HEK293 (cell line): ENCODE results near the gene GALNT2.

Source experiments
- CTCF ChIA-PET: fragments of 350-600 bp; formaldehyde crosslinking; extraction: SDS; loops from one replicate; lab custom pipeline; 2021; ENCODE audit warnings: antibody characterized with exemption; lab: Yijun Ruan, JAX
- POLR2A ChIA-PET: fragments of 300-600 bp; formaldehyde crosslinking; extraction: SDS; loops from one replicate; lab custom pipeline; 2020; ENCODE audit warnings: antibody characterized with exemption, inconsistent platforms; lab: Yijun Ruan, JAX
- H3K27ac ChIP-seq: fragments of 200-500 bp; sonication (Bioruptor generic); 2 replicates; pipeline ENCODE4 v1.5.1; 2014; ENCODE audit warnings: low read depth, low read length, control low read depth, inconsistent platforms; ENCODE audit errors: extremely low read depth
- H3K36me3 ChIP-seq, 2 experiments: fragments of 200-500 bp in 1 of 2; sonication (Bioruptor generic) in 1 of 2; 1 replicate in 1 of 2; 2 replicates in 1 of 2; pipeline ENCODE4 v1.5.1; 2014 to 2017; ENCODE audit warnings: inconsistent platforms in 2 of 2, low read length in 2 of 2; ENCODE audit not compliant: control insufficient read depth in 2 of 2, insufficient read depth in 1 of 2
- H3K4me1 ChIP-seq: fragments of 200-500 bp; sonication (Bioruptor generic); 2 replicates; pipeline ENCODE4 v1.5.1; 2014; ENCODE audit warnings: mild to moderate bottlenecking, low read length, inconsistent platforms; ENCODE audit not compliant: control insufficient read depth, insufficient read depth
- H3K4me3 ChIP-seq: 2 replicates; pipeline ENCODE4 v1.5.1; 2011; ENCODE audit warnings: low read depth, mild to moderate bottlenecking, control low read depth, low read length, moderate library complexity
- H3K9me3 ChIP-seq: fragments of 200-500 bp; sonication (Bioruptor generic); 2 replicates; pipeline ENCODE4 v1.5.1; 2014; ENCODE audit warnings: low read depth, low read length, inconsistent platforms; ENCODE audit not compliant: control insufficient read depth, insufficient read depth
- GFI1B ChIP-seq: fragments of 450-650 bp; formaldehyde crosslinking; IDR thresholded peaks from 2 replicates; pipeline ENCODE4 v1.5.1; 2016; ENCODE audit warnings: missing biosample characterization, missing genetic modification characterization
- KLF16 ChIP-seq: fragments of 450-650 bp; formaldehyde crosslinking; IDR thresholded peaks from 2 replicates; pipeline ENCODE4 v1.5.1; 2017; ENCODE audit warnings: missing biosample characterization, missing genetic modification characterization
- PRDM10 ChIP-seq: fragments of 450-650 bp; formaldehyde crosslinking; IDR thresholded peaks from 2 replicates; pipeline ENCODE4 v1.5.1; 2016; ENCODE audit warnings: missing biosample characterization, missing genetic modification characterization
- SCRT2 ChIP-seq: fragments of 450-650 bp; formaldehyde crosslinking; IDR thresholded peaks from 2 replicates; pipeline ENCODE4 v1.5.1; 2016; ENCODE audit warnings: missing biosample characterization, missing genetic modification characterization
- TRIM28 ChIP-seq: IDR thresholded peaks from 2 replicates; pipeline ENCODE4 v1.6.1; 2011; ENCODE audit warnings: low read length, control low read depth, borderline replicate concordance
- ZBTB21 ChIP-seq: fragments of 450-650 bp; formaldehyde crosslinking; IDR thresholded peaks from 2 replicates; pipeline ENCODE4 v1.5.1; 2017; ENCODE audit warnings: missing biosample characterization, missing genetic modification characterization
- ZBTB6 ChIP-seq: fragments of 450-650 bp; formaldehyde crosslinking; IDR thresholded peaks from 2 replicates; pipeline ENCODE4 v1.5.1; 2017; ENCODE audit warnings: missing biosample characterization, missing genetic modification characterization
- ZBTB8A ChIP-seq: fragments of 450-650 bp; formaldehyde crosslinking; IDR thresholded peaks from 2 replicates; pipeline ENCODE4 v1.5.1; 2016; ENCODE audit warnings: missing biosample characterization, missing genetic modification characterization
- ZFHX2 ChIP-seq: fragments of 450-650 bp; formaldehyde crosslinking; conservative IDR thresholded peaks from 2 replicates; pipeline ENCODE4 v1.5.1; 2016; ENCODE audit warnings: missing biosample characterization, missing genetic modification characterization
- ZFP3 ChIP-seq: fragments of 450-650 bp; formaldehyde crosslinking; IDR thresholded peaks from 2 replicates; pipeline ENCODE4 v1.5.1; 2016; ENCODE audit warnings: low read depth, missing biosample characterization, missing genetic modification characterization
- ZNF114 ChIP-seq: fragments of 450-650 bp; formaldehyde crosslinking; IDR thresholded peaks from 2 replicates; pipeline ENCODE4 v1.5.0; 2017; ENCODE audit warnings: missing biosample characterization, missing genetic modification characterization
- ZNF169 ChIP-seq: fragments of 450-650 bp; formaldehyde crosslinking; IDR thresholded peaks from 2 replicates; pipeline ENCODE4 v1.5.1; 2016; ENCODE audit warnings: missing biosample characterization, missing genetic modification characterization
- ZNF175 ChIP-seq: fragments of 450-650 bp; formaldehyde crosslinking; IDR thresholded peaks from 2 replicates; pipeline ENCODE4 v1.5.1; 2016; ENCODE audit warnings: missing biosample characterization, missing genetic modification characterization
- ZNF24 ChIP-seq: fragments of 450-650 bp; formaldehyde crosslinking; IDR thresholded peaks from 2 replicates; pipeline ENCODE4 v1.5.1; 2016; ENCODE audit warnings: missing biosample characterization, missing genetic modification characterization
- ZNF248 ChIP-seq: fragments of 450-650 bp; formaldehyde crosslinking; IDR thresholded peaks from 2 replicates; pipeline ENCODE4 v1.5.1; 2017; ENCODE audit warnings: missing biosample characterization, missing genetic modification characterization
- ZNF26 ChIP-seq: fragments of 450-650 bp; formaldehyde crosslinking; IDR thresholded peaks from 2 replicates; pipeline ENCODE4 v1.5.1; 2016; ENCODE audit warnings: missing biosample characterization, missing genetic modification characterization
- ZNF335 ChIP-seq: fragments of 450-650 bp; formaldehyde crosslinking; conservative IDR thresholded peaks from 2 replicates; pipeline ENCODE4 v1.5.1; 2016; ENCODE audit warnings: missing biosample characterization, missing genetic modification characterization
- ZNF366 ChIP-seq: fragments of 450-650 bp; formaldehyde crosslinking; conservative IDR thresholded peaks from 2 replicates; pipeline ENCODE4 v1.5.1; 2016; ENCODE audit warnings: missing biosample characterization, missing genetic modification characterization
- ZNF404 ChIP-seq: fragments of 450-650 bp; formaldehyde crosslinking; IDR thresholded peaks from 2 replicates; pipeline ENCODE4 v1.5.1; 2017; ENCODE audit warnings: missing biosample characterization, missing genetic modification characterization
- ZNF624 ChIP-seq: fragments of 450-650 bp; formaldehyde crosslinking; IDR thresholded peaks from 2 replicates; pipeline ENCODE4 v1.5.1; 2017; ENCODE audit warnings: missing biosample characterization, missing genetic modification characterization
- ZNF670 ChIP-seq: fragments of 450-650 bp; formaldehyde crosslinking; IDR thresholded peaks from 2 replicates; pipeline ENCODE4 v1.5.1; 2016; ENCODE audit warnings: missing biosample characterization, missing genetic modification characterization, low read depth
- ZNF785 ChIP-seq: fragments of 450-650 bp; formaldehyde crosslinking; IDR thresholded peaks from 2 replicates; pipeline ENCODE4 v1.5.1; 2016; ENCODE audit warnings: missing biosample characterization, missing genetic modification characterization
- ZSCAN5A ChIP-seq: fragments of 450-650 bp; formaldehyde crosslinking; IDR thresholded peaks from 2 replicates; pipeline ENCODE4 v1.5.1; 2016; ENCODE audit warnings: missing biosample characterization, missing genetic modification characterization

Gene GALNT2

GRCh38 chr1:230236301-230237008 is 169.4 kb downstream of the GALNT2 start:
- ChIA-PET CTCF (interaction anchor here (0.6 to 0.9 kb wide), 3 partner anchors 13 to 41 kb away, joined by 3 read pairs; no protein-coding TSS in a partner anchor), POLR2A (no interaction called here)
- Histone ChIP-seq H3K4me3 (no peak overlapping the region), H3K9me3 (no peaks in the 10 kb centered on the region), H3K27ac (no peak overlapping the region), H3K36me3 (peaks cover 0 to 2% of the 10 kb centered on the region in 2 experiments; a peak in 1 of 3 replicates), H3K4me1 (peaks cover 3% of the 10 kb centered on the region; the same call in 1 of the 2 replicates)
- TF ChIP-seq ZFP3 (tag by site-specific recombination) = no peak
- TF ChIP-seq ZNF335 (tag by site-specific recombination) = no peak
- no peak for TF ChIP-seq ZNF248
- TF ChIP-seq ZNF26 (tag by site-specific recombination) = no peak
- no peak for TF ChIP-seq ZFHX2
- no peak for TF ChIP-seq ZNF24 (tag by site-specific recombination)
- TF ChIP-seq ZNF670 (tag by site-specific recombination) = no peak
- TF ChIP-seq ZNF169 (tag by site-specific recombination) = no peak
- no peak for TF ChIP-seq ZNF114 (tag by site-specific recombination)
- TF ChIP-seq TRIM28 = no peak
- no peak for TF ChIP-seq ZNF366
- TF ChIP-seq ZNF404 (tag by site-specific recombination) = no peak
- no peak for TF ChIP-seq ZBTB21 (tag by site-specific recombination)

GRCh38 chr1:230237009-230237370 is 170.0 kb downstream of the GALNT2 start:
- POLR2A ChIA-PET = no interaction called here
- CTCF ChIA-PET = interaction anchor here (0.6 kb wide), 1 partner anchor 26 kb away, joined by 3 read pairs; no protein-coding TSS in a partner anchor

GRCh38 chr1:230237805-230238204 is 170.8 kb downstream of the GALNT2 start:
- Histone ChIP-seq H3K36me3 (peaks cover 0 to 4% of the 10 kb centered on the region in 2 experiments; a peak in 1 of 3 replicates), H3K4me3 (no peak overlapping the region), H3K4me1 (peaks cover 3% of the 10 kb centered on the region; the same call in 1 of the 2 replicates), H3K27ac (no peak overlapping the region), H3K9me3 (no peaks in the 10 kb centered on the region)
- TF ChIP-seq ZBTB8A (tag by site-specific recombination) (no peak), ZNF624 (tag by site-specific recombination) (no peak), ZNF785 (tag by site-specific recombination) (no peak), ZNF404 (tag by site-specific recombination) (no peak), KLF16 (tag by site-specific recombination) (no peak), ZSCAN5A (tag by site-specific recombination) (no peak), GFI1B (tag by site-specific recombination) (no peak), SCRT2 (tag by site-specific recombination) (no peak), PRDM10 (no peak), ZNF175 (tag by site-specific recombination) (no peak)
- CTCF ChIA-PET = interaction anchor here (0.7 kb wide), 1 partner anchor 10 kb away, joined by 3 read pairs; no protein-coding TSS in a partner anchor
- POLR2A ChIA-PET = no interaction called here

More at GRCh38 chr1:230237009-230237370, 170.0 kb downstream of the GALNT2 start:
- Histone ChIP-seq H3K9me3 (no peaks in the 10 kb centered on the region), H3K36me3 (peaks cover 0 to 4% of the 10 kb centered on the region in 2 experiments; a peak in 1 of 3 replicates), H3K4me1 (peaks cover 3% of the 10 kb centered on the region; the same call in 1 of the 2 replicates), H3K27ac (no peak overlapping the region), H3K4me3 (no peak overlapping the region)
- TF ChIP-seq ZNF404 (tag by site-specific recombination) (no peak), ZBTB6 (0 out of 2 replicates have a peak, but pooled peaks have one; percentile 9)
